GM19240 (cell line): ENCODE results near the gene MCTP1.
"Not testable (repeated sequence)": the region's sequence is repeated elsewhere in the genome, so short reads cannot be mapped to it uniquely, and the experiment has no call there.

ENCODE experiments used
- DNase-seq: peaks from one replicate; pipeline ENCODE4 v3.0.0; 2011; ENCODE audit warnings: low spot score; ENCODE audit not compliant: insufficient read length

Gene MCTP1

GRCh38 chr5:94969174-94969573, 315.7 kb downstream of the MCTP1 start:
- no peak for DNase-seq

- DNase-seq, result no peak
Measured at GRCh38 chr5:94968507-94969095, 316.3 kb downstream of the MCTP1 start.

- no peak for DNase-seq
Measured at GRCh38 chr5:94967525-94967924, 317.4 kb downstream of the MCTP1 start.

- DNase-seq, result not testable (repeated sequence)
Measured at GRCh38 chr5:94959279-94959678, 325.6 kb downstream of the MCTP1 start.

GRCh38 chr5:94945656-94946055, 339.2 kb downstream of the MCTP1 start:
- DNase-seq, result no peak

GRCh38 chr5:94944160-94944559, 340.7 kb downstream of the MCTP1 start:
- no peak for DNase-seq

GRCh38 chr5:94941122-94941755, 343.7 kb downstream of the MCTP1 start:
- no peak for DNase-seq

GRCh38 chr5:94932259-94932658, 352.6 kb downstream of the MCTP1 start:
- DNase-seq, result no peak

- DNase-seq, result no peak
Measured at GRCh38 chr5:94928891-94929290, 356.0 kb downstream of the MCTP1 start.

GRCh38 chr5:94920570-94920969, 364.3 kb downstream of the MCTP1 start:
- no peak for DNase-seq

- DNase-seq, result no peak
Measured at GRCh38 chr5:94916619-94917018, 368.3 kb downstream of the MCTP1 start.

GRCh38 chr5:94911276-94911675, 373.6 kb downstream of the MCTP1 start:
- DNase-seq, result no peak

GRCh38 chr5:94910721-94911120, 374.2 kb downstream of the MCTP1 start:
- no peak for DNase-seq

- no peak for DNase-seq
Measured at GRCh38 chr5:94908889-94909480, 375.9 kb downstream of the MCTP1 start.

- no peak for DNase-seq
Measured at GRCh38 chr5:94906750-94907149, 378.1 kb downstream of the MCTP1 start.

- DNase-seq, result no peak
Measured at GRCh38 chr5:94903726-94904125, 381.2 kb downstream of the MCTP1 start.

- no peak for DNase-seq
Measured at GRCh38 chr5:94901191-94901979, 383.5 kb downstream of the MCTP1 start.

GRCh38 chr5:94900006-94900505, 384.8 kb downstream of the MCTP1 start:
- no peak for DNase-seq

- no peak for DNase-seq
Measured at GRCh38 chr5:94893412-94894135, 391.3 kb downstream of the MCTP1 start.

GRCh38 chr5:94891972-94892371, 392.9 kb downstream of the MCTP1 start:
- DNase-seq, result no peak

GRCh38 chr5:94891565-94891964, 393.3 kb downstream of the MCTP1 start:
- DNase-seq, result no peak
